ENCODE results near the gene UST. TPM values are rescaled to one million over a fixed set of nuclear protein-coding genes. Genes with fewer than 3 reads are reported as not detected.

Gene UST
- total and polyA plus RNA-seq, 9 of the 15 experiments (the other 6 are each of a cell fraction or from before 2014, with no cell fraction given), result 0.04 to 0.10 TPM; not detected in 7

DNA sequence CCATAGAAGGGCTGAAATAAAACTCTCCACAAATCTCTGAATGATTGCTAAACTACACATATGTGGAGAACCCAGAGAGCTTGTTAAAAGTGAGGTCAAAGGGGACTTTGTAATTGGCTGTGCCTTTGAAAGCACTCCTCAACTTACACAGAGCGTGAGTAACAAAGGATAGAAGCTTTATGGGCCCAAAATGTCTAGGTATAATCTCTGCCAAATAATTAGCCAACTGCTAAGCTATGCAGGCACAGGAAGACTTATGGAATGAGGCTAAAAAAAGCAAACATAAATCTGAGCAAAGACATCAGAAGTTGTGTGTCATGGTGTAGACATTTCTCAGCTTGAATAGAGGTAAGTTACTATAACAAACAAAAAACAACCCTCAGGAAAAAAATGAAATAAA is 23.3 kb upstream of the UST start:
- Histone ChIP-seq H3K27me3 (ENCODE audit: control insufficient read depth in 2 of 2, insufficient read depth in 2 of 2, low read length in 2 of 2) (no peaks in the 10 kb centered on the region), H3K9me1 (ENCODE audit: control insufficient read depth, insufficient read depth, low read length) (no peaks in the 10 kb centered on the region), H2AFZ (ENCODE audit: low read depth, low read length) (no peak overlapping the region), H3K4me2 (ENCODE audit: insufficient read depth, low read length) (no peak overlapping the region), H3K27ac (ENCODE audit: extremely low read depth, low read depth, low read length) (no peak overlapping the region), H3K4me1 (replicated peaks in 1 of 2; ENCODE audit: control insufficient read depth in 2 of 2, insufficient read depth in 2 of 2, low read length in 2 of 2) (no peaks in the 10 kb centered on the region), H3K9ac (ENCODE audit: insufficient read depth in 1 of 2, low read depth in 2 of 2, low read length in 2 of 2) (no peak overlapping the region), H3K79me2 (ENCODE audit: control insufficient read depth, insufficient read depth, low read length) (no peaks in the 10 kb centered on the region), H4K20me1 (replicated peaks; ENCODE audit: control insufficient read depth, insufficient read depth, low read length) (no peaks in the 10 kb centered on the region), H3K4me3 (no peak overlapping the region), H3K36me3 (ENCODE audit: control insufficient read depth, insufficient read depth, low read length) (no peaks in the 10 kb centered on the region), H3K9me3 (replicated peaks; ENCODE audit: control insufficient read depth, insufficient read depth, low read depth, low read length) (no peaks in the 10 kb centered on the region)
- in situ Hi-C loops (cut with MboI) (no loop called here), intact Hi-C loops (cut with micrococcal nuclease) (no loop called here)
- 0% methylated on average over 1 of the region's 1 CpG for WGBS (ENCODE audit: insufficient coverage, low coverage, missing lambda C conversion rate)
- no peak for ATAC-seq
- ChIA-PET CTCF (ENCODE audit: low intra/inter-chr PET ratio) (no interaction called here), POLR2A (interaction anchor here (0.7 to 0.9 kb wide), 2 partner anchors 15 to 85 kb away, joined by 3 read pairs; no protein-coding TSS in a partner anchor)
- TF ChIP-seq NFIC (IDR thresholded peaks at IDR 0.05) (no peak), ZKSCAN1 (IDR thresholded peaks at IDR 0.05; ENCODE audit: low read depth, low read length) (no peak)
- no TSS peak for BruUV-seq (replicated peaks)
- no peak for FAIRE-seq
- no peak for DNase-seq (ENCODE audit: extremely low read depth in 1 of 4, low spot score in 3 of 4)

DNA sequence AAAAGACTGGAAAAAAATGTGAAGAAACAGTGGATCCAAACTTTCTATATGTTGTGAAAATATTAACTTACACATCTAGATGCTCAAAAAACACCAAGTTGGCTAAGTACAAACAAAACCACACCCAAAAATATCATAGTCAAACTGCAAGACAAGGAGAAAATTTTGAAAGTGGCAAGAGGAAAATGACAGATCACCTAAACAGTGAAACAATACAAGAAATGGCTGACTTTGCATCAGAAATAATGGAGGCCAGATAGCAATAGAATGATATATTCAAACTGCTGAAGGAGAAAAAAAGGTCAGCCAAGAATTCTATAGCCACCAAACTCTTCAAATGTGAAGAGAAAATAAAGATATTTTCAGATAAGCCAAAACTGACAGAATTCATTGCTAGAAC is 22.4 kb upstream of the UST start:
- BruUV-seq (replicated peaks), result no TSS peak
- no peak overlapping the region for H3K27ac ChIP-seq (ENCODE audit: extremely low read depth, low read depth, low read length)
- H3K27me3 ChIP-seq (ENCODE audit: control insufficient read depth in 2 of 2, insufficient read depth in 2 of 2, low read length in 2 of 2), result no peaks in the 10 kb centered on the region
- H3K4me1 ChIP-seq (replicated peaks in 1 of 2; ENCODE audit: control insufficient read depth in 2 of 2, insufficient read depth in 2 of 2, low read length in 2 of 2), result no peaks in the 10 kb centered on the region
- intact Hi-C loops (cut with micrococcal nuclease) (no loop called here), in situ Hi-C loops (cut with MboI) (no loop called here)
- ATAC-seq (no peak), DNase-seq (ENCODE audit: extremely low read depth in 1 of 4, low spot score in 3 of 4) (no peak), FAIRE-seq (peak; percentile 23)
- H3K4me3 ChIP-seq, result no peak overlapping the region
- POLR2A ChIA-PET, result interaction anchor here (0.6 kb wide), 1 partner anchor 323 kb away, joined by 3 read pairs; no protein-coding TSS in a partner anchor
- no peak overlapping the region for H3K4me2 ChIP-seq (ENCODE audit: insufficient read depth, low read length)
- no peaks in the 10 kb centered on the region for H3K79me2 ChIP-seq (ENCODE audit: control insufficient read depth, insufficient read depth, low read length)
- H4K20me1 ChIP-seq (replicated peaks; ENCODE audit: control insufficient read depth, insufficient read depth, low read length), result no peaks in the 10 kb centered on the region
- H3K36me3 ChIP-seq (ENCODE audit: control insufficient read depth, insufficient read depth, low read length), result no peaks in the 10 kb centered on the region
- no peak overlapping the region for H3K9ac ChIP-seq (ENCODE audit: insufficient read depth in 1 of 2, low read depth in 2 of 2, low read length in 2 of 2)
- no peaks in the 10 kb centered on the region for H3K9me1 ChIP-seq (ENCODE audit: control insufficient read depth, insufficient read depth, low read length)
- H2AFZ ChIP-seq (ENCODE audit: low read depth, low read length), result no peak overlapping the region
- CTCF ChIA-PET (ENCODE audit: low intra/inter-chr PET ratio), result no interaction called here
- no peaks in the 10 kb centered on the region for H3K9me3 ChIP-seq (replicated peaks; ENCODE audit: control insufficient read depth, insufficient read depth, low read depth, low read length)
- TF ChIP-seq HDAC3 (IDR thresholded peaks at IDR 0.05; ENCODE audit: borderline replicate concordance, partially characterized antibody) (no peak), ARNT (IDR thresholded peaks at IDR 0.05) (no peak), SMARCB1 (IDR thresholded peaks at IDR 0.05; ENCODE audit: insufficient read length, low read depth) (no peak), MYBL2 (IDR thresholded peaks at IDR 0.05; ENCODE audit: low read depth) (no peak), MYBL2 (CRISPR knock-in tag; IDR thresholded peaks at IDR 0.05; ENCODE audit: borderline replicate concordance) (no peak), CAMTA2 (CRISPR knock-in tag; conservative IDR thresholded peaks at IDR 0.05) (no peak), HDAC1 (IDR thresholded peaks at IDR 0.05) (no peak), MYNN (IDR thresholded peaks at IDR 0.05) (no peak), MYNN (CRISPR knock-in tag; IDR thresholded peaks at IDR 0.05) (no peak), FOXJ2 (tag; IDR thresholded peaks at IDR 0.05) (no peak), FOXK1 (CRISPR knock-in tag; IDR thresholded peaks at IDR 0.05; ENCODE audit: borderline replicate concordance) (no peak)
- TF ChIP-seq, protein P1, sequence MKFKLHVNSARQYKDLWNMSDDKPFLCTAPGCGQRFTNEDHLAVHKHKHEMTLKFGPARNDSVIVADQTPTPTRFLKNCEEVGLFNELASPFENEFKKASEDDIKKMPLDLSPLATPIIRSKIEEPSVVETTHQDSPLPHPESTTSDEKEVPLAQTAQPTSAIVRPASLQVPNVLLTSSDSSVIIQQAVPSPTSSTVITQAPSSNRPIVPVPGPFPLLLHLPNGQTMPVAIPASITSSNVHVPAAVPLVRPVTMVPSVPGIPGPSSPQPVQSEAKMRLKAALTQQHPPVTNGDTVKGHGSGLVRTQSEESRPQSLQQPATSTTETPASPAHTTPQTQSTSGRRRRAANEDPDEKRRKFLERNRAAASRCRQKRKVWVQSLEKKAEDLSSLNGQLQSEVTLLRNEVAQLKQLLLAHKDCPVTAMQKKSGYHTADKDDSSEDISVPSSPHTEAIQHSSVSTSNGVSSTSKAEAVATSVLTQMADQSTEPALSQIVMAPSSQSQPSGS (CRISPR knock-in tag; IDR thresholded peaks at IDR 0.05), result no peak
